ENCODE results near the gene TDRD7. TPM values are rescaled to one million over a fixed set of nuclear protein-coding genes. Genes with fewer than 3 reads are reported as not detected.

TDRD7 gene
- polyA plus RNA-seq, 2 of the 4 experiments (the other 2 are of a cell fraction): 11.5 to 15.7 TPM

DNA sequence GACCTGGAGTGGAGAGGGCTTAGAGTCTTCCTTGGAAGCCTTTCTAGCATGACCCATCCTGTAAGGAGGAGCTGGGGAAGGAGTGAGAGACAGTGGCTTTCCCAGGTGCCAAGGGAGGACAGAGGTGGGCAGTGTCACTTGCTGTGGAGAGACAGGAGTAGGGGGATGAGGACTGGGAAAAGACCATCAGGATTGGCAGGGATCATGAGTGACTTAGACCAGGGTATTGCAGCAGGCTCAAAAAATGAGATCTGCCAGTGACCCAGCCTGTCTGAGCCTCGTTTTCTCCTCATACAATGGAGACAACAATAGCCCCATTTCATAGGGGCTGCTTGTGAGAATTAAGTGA lies 91.9 kb downstream of the TDRD7 start:
- ATAC-seq (no peak), DNase-seq (ENCODE audit: low read depth in 1 of 2, low spot score in 1 of 2) (no peak), FAIRE-seq (no peak)
- ChIA-PET CTCF (interaction anchor here (1.0 to 1.6 kb wide), 2 partner anchors 10 to 95 kb away, joined by 3 to 8 read pairs; no protein-coding TSS in a partner anchor), POLR2A (no interaction called here)
- H3K4me1 ChIP-seq: peaks cover 5% of the 10 kb centered on the region; the same call in 2 of the 3 replicates
- 60% methylated on average over 1 of the region's 1 CpG for WGBS (ENCODE audit: missing lambda C conversion rate)
- no peak overlapping the region for H3K4me2 ChIP-seq
- H3K9me3 ChIP-seq: no peaks in the 10 kb centered on the region
- H3K4me3 ChIP-seq: no peak overlapping the region
- TF ChIP-seq EHMT2 (IDR thresholded peaks at IDR 0.05; ENCODE audit: low read depth) (no peak), ESRRA (IDR thresholded peaks at IDR 0.05; ENCODE audit: borderline replicate concordance, low read length) (no peak), NFE2L2 (conservative IDR thresholded peaks at IDR 0.05; ENCODE audit: low read length) (no peak), MYC (IDR thresholded peaks at IDR 0.05; ENCODE audit: borderline replicate concordance, low read length) (no peak), BHLHE40 (IDR thresholded peaks at IDR 0.05; ENCODE audit: low read depth, low read length) (no peak), POLR2A (IDR thresholded peaks at IDR 0.05; ENCODE audit: low read length) (no peak), KDM1A (IDR thresholded peaks at IDR 0.05; ENCODE audit: low read depth) (no peak), SREBF2 (IDR thresholded peaks at IDR 0.05) (no peak), POLR2AphosphoS2 (conservative IDR thresholded peaks at IDR 0.05; ENCODE audit: low read length) (no peak), GATA3 (IDR thresholded peaks at IDR 0.05; ENCODE audit: borderline replicate concordance) (no peak)
- TF ChIP-seq, protein P1, sequence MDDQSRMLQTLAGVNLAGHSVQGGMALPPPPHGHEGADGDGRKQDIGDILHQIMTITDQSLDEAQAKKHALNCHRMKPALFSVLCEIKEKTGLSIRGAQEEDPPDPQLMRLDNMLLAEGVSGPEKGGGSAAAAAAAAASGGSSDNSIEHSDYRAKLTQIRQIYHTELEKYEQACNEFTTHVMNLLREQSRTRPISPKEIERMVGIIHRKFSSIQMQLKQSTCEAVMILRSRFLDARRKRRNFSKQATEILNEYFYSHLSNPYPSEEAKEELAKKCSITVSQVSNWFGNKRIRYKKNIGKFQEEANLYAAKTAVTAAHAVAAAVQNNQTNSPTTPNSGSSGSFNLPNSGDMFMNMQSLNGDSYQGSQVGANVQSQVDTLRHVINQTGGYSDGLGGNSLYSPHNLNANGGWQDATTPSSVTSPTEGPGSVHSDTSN (IDR thresholded peaks at IDR 0.05): no peak
- TF ChIP-seq, protein P2, sequence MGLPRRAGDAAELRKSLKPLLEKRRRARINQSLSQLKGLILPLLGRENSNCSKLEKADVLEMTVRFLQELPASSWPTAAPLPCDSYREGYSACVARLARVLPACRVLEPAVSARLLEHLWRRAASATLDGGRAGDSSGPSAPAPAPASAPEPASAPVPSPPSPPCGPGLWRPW (IDR thresholded peaks at IDR 0.05): no peak
- H3K27ac ChIP-seq: no peak overlapping the region

DNA sequence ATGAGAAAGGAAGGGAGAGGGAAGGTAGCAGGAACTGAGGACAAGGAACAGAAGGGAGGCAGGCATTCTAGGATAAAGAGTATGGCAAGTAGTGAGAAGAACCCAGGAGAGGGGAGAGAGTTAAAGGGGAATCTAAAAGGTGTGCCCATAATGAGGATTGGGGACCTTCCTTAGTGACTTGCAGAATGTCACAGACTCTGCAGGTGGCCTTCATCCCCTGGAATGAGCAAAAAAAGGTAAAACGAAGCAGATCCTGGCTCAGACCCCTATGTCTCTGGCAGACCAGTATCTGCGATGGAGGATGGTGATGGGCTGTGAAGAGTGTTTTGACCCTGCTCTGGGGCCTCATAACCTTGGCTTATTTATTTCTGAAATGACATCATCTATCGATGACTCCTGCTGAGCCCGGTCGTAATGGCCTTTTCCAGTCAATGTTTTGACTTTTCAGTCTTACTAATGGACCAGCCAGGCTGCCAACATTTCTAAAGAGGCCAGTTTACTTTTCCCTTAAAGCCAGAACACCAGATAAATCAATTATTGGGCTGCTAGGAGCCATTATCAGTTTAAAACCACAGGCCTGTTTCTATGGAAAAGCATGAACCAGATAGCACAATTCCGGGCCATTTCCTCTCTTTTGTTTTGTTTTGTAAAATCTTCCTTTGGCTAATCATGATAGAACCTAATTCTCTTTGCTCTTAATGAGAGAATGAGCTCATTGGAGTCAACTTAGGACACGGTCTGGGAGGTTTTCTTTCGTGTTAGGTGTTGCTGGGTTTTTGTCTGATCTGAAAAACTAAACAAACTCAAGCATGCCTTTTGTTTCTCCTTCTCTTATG lies 92.7 kb downstream of the TDRD7 start:
- FAIRE-seq (no peak), DNase-seq (ENCODE audit: low read depth in 1 of 2, low spot score in 1 of 2) (no peak)
- WGBS (ENCODE audit: missing lambda C conversion rate): 61% methylated on average over 8 of the region's 8 CpGs

More for the DNA sequence above, 92.7 kb downstream of the TDRD7 start:
- POLR2A ChIA-PET: no interaction called here
- Histone ChIP-seq H3K4me3 (no peak overlapping the region), H3K4me2 (no peak overlapping the region), H3K27ac (no peak overlapping the region), H3K4me1 (peaks cover 5% of the 10 kb centered on the region; the same call in 2 of the 3 replicates), H3K9me3 (no peaks in the 10 kb centered on the region)
- no peak for ATAC-seq
- TF ChIP-seq CHD4 (IDR thresholded peaks at IDR 0.05; ENCODE audit: borderline replicate concordance) (no peak), FOSB (CRISPR knock-in tag; IDR thresholded peaks at IDR 0.05) (no peak), HOXB5 (CRISPR knock-in tag; IDR thresholded peaks at IDR 0.05) (no peak), RFX5 (IDR thresholded peaks at IDR 0.05) (no peak), MAZ (IDR thresholded peaks at IDR 0.05; ENCODE audit: borderline replicate concordance, low read depth, low read length) (no peak), JUN (IDR thresholded peaks at IDR 0.05) (no peak), ZFP36 (IDR thresholded peaks at IDR 0.05; ENCODE audit: borderline replicate concordance, partially characterized antibody) (no peak), HEYL (CRISPR knock-in tag; IDR thresholded peaks at IDR 0.05) (no peak), BHLHE40 (IDR thresholded peaks at IDR 0.05; ENCODE audit: low read depth, low read length) (no peak), RAD21 (conservative IDR thresholded peaks at IDR 0.05 in 1 of 2, IDR thresholded peaks at IDR 0.05 in 1 of 2) (no peak), TP53 (CRISPR knock-in tag; IDR thresholded peaks at IDR 0.05) (no peak), MYC (IDR thresholded peaks at IDR 0.05; ENCODE audit: borderline replicate concordance, low read length) (no peak), GATA3 (IDR thresholded peaks at IDR 0.05; ENCODE audit: borderline replicate concordance) (no peak), SMC3 (IDR thresholded peaks at IDR 0.05) (no peak), EHF (CRISPR knock-in tag; IDR thresholded peaks at IDR 0.05) (no peak), NR3C1 (IDR thresholded peaks at IDR 0.05) (no peak)
- TF ChIP-seq, protein P3, sequence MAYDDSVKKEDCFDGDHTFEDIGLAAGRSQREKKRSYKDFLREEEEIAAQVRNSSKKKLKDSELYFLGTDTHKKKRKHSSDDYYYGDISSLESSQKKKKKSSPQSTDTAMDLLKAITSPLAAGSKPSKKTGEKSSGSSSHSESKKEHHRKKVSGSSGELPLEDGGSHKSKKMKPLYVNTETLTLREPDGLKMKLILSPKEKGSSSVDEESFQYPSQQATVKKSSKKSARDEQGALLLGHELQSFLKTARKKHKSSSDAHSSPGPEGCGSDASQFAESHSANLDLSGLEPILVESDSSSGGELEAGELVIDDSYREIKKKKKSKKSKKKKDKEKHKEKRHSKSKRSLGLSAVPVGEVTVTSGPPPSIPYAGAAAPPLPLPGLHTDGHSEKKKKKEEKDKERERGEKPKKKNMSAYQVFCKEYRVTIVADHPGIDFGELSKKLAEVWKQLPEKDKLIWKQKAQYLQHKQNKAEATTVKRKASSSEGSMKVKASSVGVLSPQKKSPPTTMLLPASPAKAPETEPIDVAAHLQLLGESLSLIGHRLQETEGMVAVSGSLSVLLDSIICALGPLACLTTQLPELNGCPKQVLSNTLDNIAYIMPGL (CRISPR knock-in tag; IDR thresholded peaks at IDR 0.05; ENCODE audit: borderline replicate concordance): no peak
- TF ChIP-seq, protein P1 (IDR thresholded peaks at IDR 0.05): no peak
- TF ChIP-seq, protein P4, sequence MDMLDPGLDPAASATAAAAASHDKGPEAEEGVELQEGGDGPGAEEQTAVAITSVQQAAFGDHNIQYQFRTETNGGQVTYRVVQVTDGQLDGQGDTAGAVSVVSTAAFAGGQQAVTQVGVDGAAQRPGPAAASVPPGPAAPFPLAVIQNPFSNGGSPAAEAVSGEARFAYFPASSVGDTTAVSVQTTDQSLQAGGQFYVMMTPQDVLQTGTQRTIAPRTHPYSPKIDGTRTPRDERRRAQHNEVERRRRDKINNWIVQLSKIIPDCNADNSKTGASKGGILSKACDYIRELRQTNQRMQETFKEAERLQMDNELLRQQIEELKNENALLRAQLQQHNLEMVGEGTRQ (IDR thresholded peaks at IDR 0.05): no peak
- TF ChIP-seq, protein P2 (IDR thresholded peaks at IDR 0.05): no peak
- CTCF ChIA-PET: interaction anchor here (1.0 to 2.4 kb wide), 4 partner anchors 9 to 94 kb away, joined by 3 to 8 read pairs (median 4); no protein-coding TSS in a partner anchor

All from A549 (cell line).